Endothelial cell of umbilical vein (primary cell): ENCODE results near the gene ARHGDIB. TPM values are rescaled to one million over a fixed set of nuclear protein-coding genes. Genes with fewer than 3 reads are reported as not detected.

Experiments used
- BruUV-seq: library from RNA; stranded (reverse); fragments of 400-500 nt; replicated peaks from 2 replicates; lab custom pipeline; 2021; lab: Mats Ljungman, UMichigan
- CTCF ChIA-PET: fragments of 300-600, 350-600 bp; sonication (Branson Sonifier 250); formaldehyde crosslinking; loops from one replicate; lab custom pipeline; 2021; ENCODE audit warnings: antibody characterized with exemption, inconsistent platforms; lab: Charles Lee
- POLR2A ChIA-PET: fragments of 300-600, 350-600 bp; sonication (Branson Sonifier 250); formaldehyde crosslinking; loops from one replicate; lab custom pipeline; 2021; ENCODE audit warnings: antibody characterized with exemption, inconsistent platforms; lab: Charles Lee
- DNase-seq: peaks from one replicate; pipeline ENCODE4 v3.0.0-alpha.2; 2011; ENCODE audit warnings: low read depth, low spot score
- FAIRE-seq: peaks from 2 replicates; lab custom pipeline; 2011; peaks lifted over from hg19 to GRCh38; lab: Jason Lieb, UNC
- H2AFZ ChIP-seq: 2 replicates; pipeline ENCODE4 v1.6.0; 2012; ENCODE audit warnings: low read depth, low read length, control low read depth, inconsistent platforms
- H3K27ac ChIP-seq: 2 replicates; pipeline ENCODE4 v1.5.1; 2011; ENCODE audit warnings: low read depth, mild to moderate bottlenecking, control low read depth, low read length, moderate library complexity; ENCODE audit not compliant: insufficient read depth
- H3K27me3 ChIP-seq, 2 experiments: 2 replicates each; pipeline versions ENCODE4 v1.6.0 to v1.6.1; 2011; ENCODE audit warnings: low read length in 2 of 2, mixed read lengths in 1 of 2; ENCODE audit not compliant: control insufficient read depth in 2 of 2, insufficient read depth in 2 of 2
- H3K36me3 ChIP-seq, 2 experiments: 2 replicates in 1 of 2; 3 replicates in 1 of 2; pipeline ENCODE4 v1.5.1; 2011; ENCODE audit warnings: low read length in 2 of 2, mild to moderate bottlenecking in 1 of 2, moderate library complexity in 1 of 2; ENCODE audit not compliant: control insufficient read depth in 2 of 2, insufficient read depth in 2 of 2; ENCODE audit errors: extremely low read depth in 1 of 2
- H3K4me1 ChIP-seq: 3 replicates; pipeline ENCODE4 v1.5.1; 2011; ENCODE audit warnings: mild to moderate bottlenecking, low read length; ENCODE audit not compliant: control insufficient read depth, insufficient read depth; ENCODE audit errors: extremely low read depth
- H3K4me2 ChIP-seq: 2 replicates; pipeline ENCODE4 v1.6.1; 2011; ENCODE audit warnings: low read length, control low read depth, mixed read lengths; ENCODE audit not compliant: insufficient read depth
- H3K4me3 ChIP-seq, 3 experiments: fragments of 200-600 bp in 1 of 3; sonication (generic), shearing (Covaris generic) in 1 of 3; replicated peaks in 1 of 3; 2 replicates each; pipeline ENCODE4 v1.5.1; 2011 to 2016; ENCODE audit warnings: control low read depth in 3 of 3, low read length in 3 of 3, mild to moderate bottlenecking in 2 of 3, inconsistent platforms in 1 of 3, low read depth in 1 of 3, moderate library complexity in 1 of 3; ENCODE audit not compliant: insufficient read depth in 1 of 3
- H3K79me2 ChIP-seq: 2 replicates; pipeline ENCODE4 v1.6.0; 2012; ENCODE audit warnings: low read length, inconsistent platforms; ENCODE audit not compliant: control insufficient read depth, insufficient read depth
- H3K9ac ChIP-seq: replicated peaks from 2 replicates; pipeline ENCODE3; 2011; ENCODE audit warnings: low read length, control low read depth; ENCODE audit not compliant: insufficient read depth; ENCODE audit errors: extremely low read depth
- H3K9me1 ChIP-seq: replicated peaks from 3 replicates; pipeline ENCODE4 v1.6.0; 2011; ENCODE audit warnings: mild to moderate bottlenecking, low read length; ENCODE audit not compliant: control insufficient read depth, insufficient read depth; ENCODE audit errors: extremely low read depth
- H3K9me3 ChIP-seq: replicated peaks from 2 replicates; pipeline ENCODE4 v1.5.1; 2012; ENCODE audit warnings: low read length, inconsistent platforms; ENCODE audit not compliant: control insufficient read depth, insufficient read depth
- H4K20me1 ChIP-seq: replicated peaks from 2 replicates; pipeline ENCODE3; 2011; ENCODE audit warnings: mild to moderate bottlenecking, low read length; ENCODE audit not compliant: control insufficient read depth, insufficient read depth; ENCODE audit errors: extremely low read depth
- EZH2 ChIP-seq: IDR thresholded peaks from 2 replicates; pipeline ENCODE4 v1.6.1; 2012; ENCODE audit warnings: borderline replicate concordance, low read depth, mild to moderate bottlenecking, moderate library complexity, low read length, inconsistent platforms; ENCODE audit not compliant: severe bottlenecking
- FOS ChIP-seq: IDR thresholded peaks from 2 replicates; pipeline ENCODE4 v1.6.1; 2011; ENCODE audit warnings: mild to moderate bottlenecking, low read length, moderate library complexity, borderline replicate concordance; ENCODE audit not compliant: insufficient read depth
- GATA2 ChIP-seq: IDR thresholded peaks from 2 replicates; pipeline ENCODE4 v1.7.0; 2011; ENCODE audit warnings: low read depth, mild to moderate bottlenecking, moderate library complexity, mixed read lengths, low read length; ENCODE audit not compliant: insufficient read length, insufficient read depth
- JUN ChIP-seq: IDR thresholded peaks from 2 replicates; pipeline ENCODE4 v1.6.1; 2011; ENCODE audit warnings: borderline replicate concordance, low read depth; ENCODE audit not compliant: insufficient read length, insufficient read depth
- MAX ChIP-seq: IDR thresholded peaks from 2 replicates; pipeline ENCODE4 v1.6.1; 2011; ENCODE audit not compliant: insufficient read depth, insufficient read length
- MYC ChIP-seq: IDR thresholded peaks from one replicate; pipeline ENCODE4 v1.6.1; 2011; ENCODE audit warnings: mild to moderate bottlenecking, low read depth, low read length
- POLR2A ChIP-seq: IDR thresholded peaks from 2 replicates; pipeline ENCODE4 v1.6.1; 2012; ENCODE audit warnings: low read depth, mild to moderate bottlenecking, control low read depth, low read length
- POLR2AphosphoS5 ChIP-seq: IDR thresholded peaks from 2 replicates; pipeline ENCODE4 v1.6.1; 2012; ENCODE audit warnings: low read depth, mild to moderate bottlenecking, control low read depth, low read length, moderate library complexity; ENCODE audit not compliant: insufficient read depth
- dilution Hi-C: fragments of 300-500 bp; cut with MboI; formaldehyde crosslinking; loops from one replicate; pipeline ENCODE4 v1.15.0; 2019; ENCODE audit warnings: low sequenced_read_pairs; ENCODE audit not compliant: extremely low pct_ligation_motif_present
- intact Hi-C: fragments of 100-400 bp; cut with micrococcal nuclease; formaldehyde crosslinking; loops from one replicate; pipeline ENCODE4 v1.10.0; 2022
- polyA plus RNA-seq, 4 experiments: library from polyadenylated mRNA; depleted of rRNA in 3 of 4; stranded (reverse) in 3 of 4; unstranded in 1 of 4; fragments of >200 nt; gene quantifications; 2 replicates each; pipeline versions ENCODE4 v1.2.1 to v1.2.3, GENCODE V29; 2011 to 2012; ENCODE audit warnings: missing spikeins in 1 of 4
- total RNA-seq: library from RNA; stranded (reverse); gene quantifications from 2 replicates; pipeline ENCODE4 v1.2.3, GENCODE V29; 2021
- TF ChIP-seq, protein P1 (sequence below), 2 donors: IDR thresholded peaks; 1 replicate in 1 of 2; 2 replicates in 1 of 2; pipeline ENCODE4 v1.5.1; 2011; ENCODE audit warnings: low read length in 2 of 2, mild to moderate bottlenecking in 2 of 2, moderate library complexity in 2 of 2, control low read depth in 1 of 2, inconsistent platforms in 1 of 2, low read depth in 1 of 2; ENCODE audit not compliant: insufficient read depth in 1 of 2; ENCODE audit errors: extremely low read depth in 1 of 2

Gene ARHGDIB
- total and polyA plus RNA-seq, 2 donors (not counting 3 experiments of a cell fraction or from before 2014, with no cell fraction given): 483 to 1,200 TPM

DNA sequence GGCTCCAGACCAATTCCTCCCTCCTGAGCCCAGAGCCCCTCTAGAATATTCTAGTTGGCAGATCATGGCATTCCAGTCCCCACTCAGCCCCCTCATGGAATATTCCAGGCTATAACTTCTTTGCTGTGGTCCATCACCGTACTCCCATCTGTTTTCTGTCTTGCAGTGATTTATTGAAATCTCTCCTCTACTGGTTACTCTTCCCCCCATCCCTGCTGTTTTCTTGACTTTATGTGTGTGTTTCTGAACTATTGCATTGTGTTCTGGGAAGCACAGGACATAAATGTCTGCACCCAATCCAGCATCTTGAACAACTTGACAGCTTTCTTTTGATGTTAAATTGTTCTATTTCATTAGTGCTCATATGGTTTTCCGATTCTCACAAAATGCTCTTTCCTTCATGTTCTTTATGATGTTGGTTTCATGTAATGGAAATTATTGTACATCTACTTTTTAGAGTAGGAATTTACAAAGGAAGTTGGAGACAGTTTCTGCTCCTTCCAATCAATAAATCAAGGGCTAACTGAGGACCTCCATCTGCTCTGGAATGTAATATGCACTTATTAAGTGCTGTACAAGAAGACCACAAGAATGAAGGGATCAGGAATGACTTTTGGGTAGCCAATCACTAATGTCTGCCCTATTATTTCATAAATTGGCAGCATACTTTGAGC lies 37.8 kb upstream of the ARHGDIB start:
- no peak overlapping the region for H3K4me3 ChIP-seq
- intact Hi-C loops (loop anchor here (5.0 kb wide), 1 partner anchor 367 kb away; no protein-coding TSS in a partner anchor), dilution Hi-C loops (no loop called here)
- FAIRE-seq: no peak
- no peak overlapping the region for H3K4me2 ChIP-seq
- no peaks in the 10 kb centered on the region for H3K79me2 ChIP-seq
- peaks cover 21 to 31% of the 10 kb centered on the region in 2 experiments for H3K27me3 ChIP-seq
- no peak overlapping the region for H2AFZ ChIP-seq
- no TSS peak for BruUV-seq
- no peaks in the 10 kb centered on the region for H3K36me3 ChIP-seq
- no peaks in the 10 kb centered on the region for H4K20me1 ChIP-seq
- POLR2A ChIA-PET: no interaction called here
- no peaks in the 10 kb centered on the region for H3K4me1 ChIP-seq
- H3K9me1 ChIP-seq: no peaks in the 10 kb centered on the region
- no peak for DNase-seq
- TF ChIP-seq EZH2 (no peak), FOS (no peak), MAX (no peak), MYC (no peak), POLR2AphosphoS5 (no peak), JUN (no peak), POLR2A (no peak), GATA2 (no peak)
- TF ChIP-seq, protein P1, sequence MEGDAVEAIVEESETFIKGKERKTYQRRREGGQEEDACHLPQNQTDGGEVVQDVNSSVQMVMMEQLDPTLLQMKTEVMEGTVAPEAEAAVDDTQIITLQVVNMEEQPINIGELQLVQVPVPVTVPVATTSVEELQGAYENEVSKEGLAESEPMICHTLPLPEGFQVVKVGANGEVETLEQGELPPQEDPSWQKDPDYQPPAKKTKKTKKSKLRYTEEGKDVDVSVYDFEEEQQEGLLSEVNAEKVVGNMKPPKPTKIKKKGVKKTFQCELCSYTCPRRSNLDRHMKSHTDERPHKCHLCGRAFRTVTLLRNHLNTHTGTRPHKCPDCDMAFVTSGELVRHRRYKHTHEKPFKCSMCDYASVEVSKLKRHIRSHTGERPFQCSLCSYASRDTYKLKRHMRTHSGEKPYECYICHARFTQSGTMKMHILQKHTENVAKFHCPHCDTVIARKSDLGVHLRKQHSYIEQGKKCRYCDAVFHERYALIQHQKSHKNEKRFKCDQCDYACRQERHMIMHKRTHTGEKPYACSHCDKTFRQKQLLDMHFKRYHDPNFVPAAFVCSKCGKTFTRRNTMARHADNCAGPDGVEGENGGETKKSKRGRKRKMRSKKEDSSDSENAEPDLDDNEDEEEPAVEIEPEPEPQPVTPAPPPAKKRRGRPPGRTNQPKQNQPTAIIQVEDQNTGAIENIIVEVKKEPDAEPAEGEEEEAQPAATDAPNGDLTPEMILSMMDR (IDR thresholded peaks at IDR 0.05; ENCODE audit: extremely low read depth in 1 of 2, insufficient read depth in 1 of 2, low read depth in 1 of 2, low read length in 2 of 2): no peak
- no peak overlapping the region for H3K27ac ChIP-seq
- CTCF ChIA-PET: interaction anchor here (0.6 to 1.8 kb wide), 2 partner anchors 13 to 243 kb away, joined by 3 to 5 read pairs; no protein-coding TSS in a partner anchor
- H3K9me3 ChIP-seq: no peaks in the 10 kb centered on the region
- H3K9ac ChIP-seq: no peak overlapping the region
